Activated CD8-positive, alpha-beta memory T cell treated with anti-CD3 and anti-CD28 coated beads, Interleukin-2, amount 50 U/mL, for 48 hours (primary cell): ENCODE data around the gene RHAG.

Experiments
- DNase-seq: peaks from one replicate; pipeline ENCODE4 v3.0.0-alpha.2; 2020

The RHAG gene

DNA sequence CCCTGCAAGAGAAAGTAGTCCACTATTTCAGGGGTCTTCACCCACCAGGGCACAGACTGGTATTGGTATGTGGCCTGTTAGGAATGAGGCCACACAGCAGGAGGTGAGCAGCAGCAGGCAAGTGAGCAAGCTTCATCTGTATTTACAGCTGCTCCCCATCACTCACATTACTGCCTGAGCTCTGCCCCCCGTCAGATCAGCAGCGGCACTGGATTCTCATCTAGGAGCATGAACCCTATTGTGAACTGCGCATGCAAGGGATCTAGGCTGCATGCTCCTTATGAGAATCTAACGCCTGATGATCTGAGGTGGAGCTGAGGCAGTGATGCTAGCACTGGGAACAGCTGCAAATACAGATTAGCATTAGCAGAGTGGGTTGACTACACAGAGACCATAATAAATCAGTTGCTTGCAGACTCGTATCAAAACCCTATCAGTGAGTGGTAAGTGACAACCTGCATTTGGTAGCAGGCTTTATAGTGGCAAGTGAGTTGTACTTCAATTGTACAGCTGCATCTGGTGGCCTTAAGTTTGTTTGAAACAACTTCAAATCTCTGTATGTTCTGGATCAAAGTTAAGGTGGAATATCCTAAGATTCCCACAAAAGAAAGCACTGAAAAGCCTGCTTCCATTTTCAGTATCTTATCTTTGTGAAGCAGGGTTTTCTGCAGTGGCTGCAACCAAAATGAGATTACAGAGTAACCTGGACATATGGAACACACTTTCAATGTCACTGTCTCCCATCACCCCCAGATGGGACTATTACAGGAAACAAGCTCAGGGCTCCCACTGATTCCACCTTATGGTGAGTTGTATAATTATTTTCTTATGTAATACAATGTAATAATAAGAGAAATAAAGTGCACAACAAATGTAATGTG lies 73.4 kb downstream of the RHAG start:
- no peak for DNase-seq

DNA sequence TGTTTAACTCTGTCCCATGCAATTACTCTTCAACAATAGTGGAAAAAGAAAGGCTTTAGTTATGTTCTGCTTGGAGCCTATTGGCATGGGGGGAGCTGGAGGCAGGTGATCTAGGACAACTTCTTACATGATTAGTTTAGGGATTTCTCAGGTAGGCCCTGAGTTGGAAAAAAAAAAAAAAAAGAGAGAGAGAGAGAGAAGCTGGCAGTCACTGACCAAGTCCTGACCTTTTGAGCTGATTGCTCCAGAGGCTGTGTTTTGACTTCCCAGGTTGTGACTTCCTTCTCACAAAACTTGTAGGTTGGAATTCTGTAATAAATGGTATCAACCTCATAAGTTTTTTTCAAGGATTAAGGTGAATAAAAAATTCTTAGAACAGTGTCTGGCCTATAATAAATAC lies 78.4 kb downstream of the RHAG start:
- DNase-seq: no peak

DNA sequence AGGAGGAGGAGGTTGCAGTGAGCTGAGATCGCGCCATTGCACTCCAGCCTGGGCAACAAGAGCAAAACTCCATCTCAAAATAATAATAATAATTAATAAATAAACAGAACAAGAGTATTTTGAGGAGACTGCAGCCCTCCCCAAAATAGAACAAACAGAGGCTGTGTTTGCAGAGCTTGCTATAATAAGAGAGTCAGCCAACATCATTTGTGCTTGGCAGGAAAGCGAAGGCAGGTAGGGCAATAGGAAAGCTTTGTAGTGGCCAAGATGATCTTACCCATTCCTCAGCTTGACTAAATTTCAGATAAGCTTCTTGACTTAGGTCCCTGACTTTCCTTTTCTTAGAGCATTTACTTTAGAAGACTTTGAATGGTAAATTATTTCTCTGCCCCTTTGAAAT lies 79.5 kb downstream of the RHAG start:
- no peak for DNase-seq

DNA sequence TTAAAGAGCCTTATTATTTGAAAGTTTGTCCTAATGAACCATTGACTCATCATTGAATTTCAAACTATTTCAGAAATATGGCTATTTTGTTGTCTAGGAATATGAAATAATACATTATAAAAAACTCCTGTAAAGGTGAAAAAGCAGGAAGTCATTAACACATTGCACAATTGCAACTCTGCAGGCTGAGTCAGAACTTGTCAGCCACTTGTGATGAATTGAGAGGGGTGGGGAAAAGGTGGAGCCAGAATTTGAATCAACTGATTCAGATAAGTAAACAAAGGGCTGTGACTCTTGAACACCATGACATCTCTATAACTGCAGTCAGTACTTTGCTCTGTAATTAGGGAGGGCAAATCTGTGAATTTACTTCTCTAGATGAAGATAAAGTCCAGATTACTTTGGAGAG lies 80.2 kb downstream of the RHAG start:
- no peak for DNase-seq

DNA sequence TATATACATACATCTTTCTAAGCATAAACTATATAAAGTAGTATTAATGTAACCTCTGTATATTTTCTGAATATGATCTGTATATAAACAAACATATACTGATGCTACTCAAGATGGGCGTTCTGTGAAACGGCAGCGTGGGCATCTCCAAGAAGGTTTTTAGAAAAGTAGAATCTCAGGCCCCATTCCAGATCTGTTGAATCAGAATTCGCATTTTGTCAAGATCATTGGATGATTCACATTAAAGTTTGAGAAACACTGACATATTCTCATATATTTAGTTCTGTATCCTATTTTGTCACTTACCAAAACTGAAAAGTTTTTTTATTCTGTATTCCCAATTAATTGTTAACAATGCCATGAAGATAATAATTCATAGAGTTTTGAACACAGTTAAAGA lies 80.7 kb downstream of the RHAG start:
- DNase-seq: no peak
